AG04450 (cell line): ENCODE results near the gene CDH4. TPM values are rescaled to one million over a fixed set of nuclear protein-coding genes. Genes with fewer than 3 reads are reported as not detected.

ENCODE experiments used
- CTCF ChIA-PET: fragments of 300-600, 350-600 bp; formaldehyde crosslinking; extraction: SDS; loops from one replicate; lab custom pipeline; 2022; ENCODE audit warnings: antibody characterized with exemption, inconsistent platforms; lab: Charles Lee
- POLR2A ChIA-PET: fragments of 350-600 bp; formaldehyde crosslinking; extraction: SDS; loops from one replicate; lab custom pipeline; 2021; ENCODE audit warnings: antibody characterized with exemption, inconsistent platforms; lab: Yijun Ruan, JAX
- DNase-seq: peaks from one replicate; pipeline ENCODE4 v3.0.0-alpha.2; 2011; ENCODE audit warnings: low read depth, low spot score
- H3K27ac ChIP-seq: one replicate; pipeline ENCODE4 v1.5.1; 2012; ENCODE audit warnings: low read depth, low read length, control low read depth
- H3K27me3 ChIP-seq: one replicate; pipeline ENCODE4 v1.6.0; 2012; ENCODE audit warnings: low read length; ENCODE audit not compliant: control insufficient read depth, insufficient read depth
- H3K4me3 ChIP-seq: 2 replicates; pipeline ENCODE4 v1.5.1; 2011; ENCODE audit warnings: mild to moderate bottlenecking, low read depth, low read length, control low read depth
- H3K9me3 ChIP-seq: 2 replicates; pipeline ENCODE4 v1.5.1; 2012; ENCODE audit warnings: low read length; ENCODE audit not compliant: control insufficient read depth, insufficient read depth
- CTCF ChIP-seq: IDR thresholded peaks from 2 replicates; pipeline ENCODE4 v1.5.1; 2011; ENCODE audit warnings: low read depth, low read length, control low read depth, inconsistent platforms
- polyA plus RNA-seq: library from polyadenylated mRNA; depleted of rRNA; stranded (reverse); fragments of >200 nt; gene quantifications from 2 replicates; pipeline ENCODE4 v1.2.3, GENCODE V29; 2011

CDH4 gene
- polyA plus RNA-seq, 1 experiment, result 1.6 TPM

DNA sequence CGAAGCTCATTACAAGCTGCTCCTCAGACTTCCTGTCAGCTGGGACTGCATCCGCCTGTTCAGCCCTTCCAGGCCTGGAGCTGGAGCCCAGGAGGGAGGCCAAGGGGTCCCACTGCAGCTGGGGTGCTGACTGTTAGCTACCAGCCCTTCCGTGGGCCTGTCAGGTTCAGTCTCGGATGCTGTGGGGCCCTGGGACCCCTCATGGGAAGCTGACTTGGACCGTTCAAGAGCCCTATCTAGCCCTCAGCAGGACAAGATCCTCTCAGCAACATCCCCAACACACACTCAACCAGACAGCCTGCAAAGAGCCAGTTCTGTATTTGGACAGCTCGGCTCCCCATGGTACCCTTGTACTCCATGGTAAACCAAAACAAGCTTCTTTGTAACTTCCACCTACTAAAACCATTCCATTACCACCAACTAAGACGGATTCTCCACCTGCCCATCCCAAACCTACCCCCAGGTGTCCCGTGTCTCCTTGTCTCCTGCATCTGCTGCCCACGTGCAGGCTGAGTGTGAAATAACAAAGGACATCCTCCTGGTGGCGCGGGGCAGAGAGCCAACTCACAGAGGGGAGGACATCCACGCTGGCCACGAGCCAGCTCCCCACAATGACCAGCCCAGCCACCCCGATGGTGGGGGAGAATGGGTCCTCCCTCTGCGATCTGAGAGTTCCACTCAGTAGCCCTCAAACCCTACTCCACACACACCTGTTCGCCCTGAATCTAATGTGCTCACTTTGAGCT is 702.4 kb downstream of the CDH4 start:
- Histone ChIP-seq H3K27ac (no peak overlapping the region), H3K27me3 (peaks cover 8% of the 10 kb centered on the region), H3K4me3 (no peak overlapping the region), H3K9me3 (no peaks in the 10 kb centered on the region; the same call in none of the 2 replicates)
- ChIA-PET CTCF (no interaction called here), POLR2A (no interaction called here)
- no peak for DNase-seq
- no peak for TF ChIP-seq CTCF

DNA sequence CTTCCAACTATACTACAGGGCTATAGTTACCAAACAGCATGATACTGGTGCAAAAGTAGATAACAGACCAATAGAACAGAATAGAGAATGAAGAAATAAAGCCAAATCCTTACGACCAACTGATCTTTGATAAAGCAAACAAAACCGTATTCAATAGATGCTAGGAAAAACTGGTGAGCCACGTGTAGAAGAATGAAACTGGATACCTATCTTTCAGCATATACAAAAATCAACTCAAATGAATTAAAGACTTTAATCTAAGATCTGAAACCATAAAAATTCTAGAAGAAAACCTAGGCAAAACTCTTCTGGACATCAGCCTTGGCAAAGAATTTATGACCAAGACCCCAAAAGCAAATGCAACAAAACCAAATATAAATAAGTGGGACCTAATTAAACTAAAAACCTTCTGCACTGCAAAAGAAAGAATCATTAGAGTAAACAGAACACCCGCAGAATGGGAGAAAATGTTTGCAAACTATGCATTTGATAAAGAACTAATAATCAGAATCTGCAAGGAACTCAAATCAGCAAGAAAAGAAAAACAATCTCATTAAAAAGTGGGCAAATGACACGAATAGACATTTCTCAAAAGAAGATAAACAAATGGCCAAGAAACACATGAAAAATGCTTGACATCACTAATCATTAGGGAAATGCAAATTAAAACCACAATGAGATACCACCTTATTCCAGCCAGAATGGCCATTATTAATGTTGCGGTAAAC is 703.8 kb downstream of the CDH4 start:
- no peak overlapping the region for H3K4me3 ChIP-seq
- peaks cover 8% of the 10 kb centered on the region for H3K27me3 ChIP-seq
- H3K9me3 ChIP-seq, result peaks cover 2% of the 10 kb centered on the region
- POLR2A ChIA-PET, result no interaction called here
- CTCF ChIA-PET, result no interaction called here
- DNase-seq, result no peak
- no peak overlapping the region for H3K27ac ChIP-seq
- TF ChIP-seq CTCF, result no peak

- Histone ChIP-seq H3K27ac (no peak overlapping the region), H3K27me3 (peaks cover 8% of the 10 kb centered on the region), H3K4me3 (no peak overlapping the region), H3K9me3 (peaks cover 4% of the 10 kb centered on the region)
- peak; percentile 39 for DNase-seq
- ChIA-PET POLR2A (no interaction called here), CTCF (no interaction called here)
- TF ChIP-seq CTCF, result no peak
These were observed 704.6 kb downstream of the CDH4 start for GRCh38 chr20:61956396-61957342.

DNA sequence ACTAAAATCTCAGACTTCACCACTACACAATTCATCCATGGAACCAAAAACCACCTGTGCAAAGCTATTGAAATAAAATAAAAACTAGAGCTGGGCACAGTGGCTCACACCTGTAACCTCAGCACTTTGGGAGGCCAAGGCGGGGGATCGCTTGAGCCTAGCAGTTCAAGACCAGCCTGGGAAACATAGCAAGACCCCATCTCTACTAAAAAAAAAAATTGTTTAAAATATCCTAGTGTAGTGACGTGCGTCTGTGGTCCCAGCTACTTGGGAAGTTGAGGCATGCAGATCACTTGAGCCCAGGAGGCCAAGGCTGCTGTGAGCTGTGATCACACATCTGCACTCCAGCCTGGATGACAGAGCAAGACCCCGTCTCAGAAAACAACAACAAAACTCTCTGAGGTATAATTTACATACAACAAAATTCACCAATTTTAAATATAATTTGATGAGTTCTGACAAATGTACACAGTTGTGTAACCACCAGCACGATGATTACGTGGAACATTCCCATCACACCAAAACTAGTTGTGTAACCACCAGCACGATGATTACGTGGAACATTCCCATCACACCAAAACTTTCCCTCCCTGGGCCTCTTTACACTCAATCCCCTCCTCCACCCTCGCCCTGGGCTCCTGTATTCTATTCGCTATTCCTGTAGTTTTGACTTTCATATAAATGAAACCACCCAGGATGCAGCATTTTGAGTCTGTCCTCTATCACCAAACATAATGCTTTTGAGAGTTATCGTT is 706.1 kb downstream of the CDH4 start:
- Histone ChIP-seq H3K27ac (no peak overlapping the region), H3K27me3 (peaks cover 6% of the 10 kb centered on the region), H3K4me3 (no peak overlapping the region), H3K9me3 (peaks cover 6% of the 10 kb centered on the region)
- no peak for TF ChIP-seq CTCF
- DNase-seq, result no peak
- ChIA-PET CTCF (no interaction called here), POLR2A (no interaction called here)
